Kidney capillary endothelial cell (primary cell): ENCODE measurements around the gene DYRK2.

Source experiments
- DNase-seq: peaks from one replicate; pipeline ENCODE4 v3.0.0-alpha.2; 2018; ENCODE audit warnings: low spot score

Gene DYRK2

DNA sequence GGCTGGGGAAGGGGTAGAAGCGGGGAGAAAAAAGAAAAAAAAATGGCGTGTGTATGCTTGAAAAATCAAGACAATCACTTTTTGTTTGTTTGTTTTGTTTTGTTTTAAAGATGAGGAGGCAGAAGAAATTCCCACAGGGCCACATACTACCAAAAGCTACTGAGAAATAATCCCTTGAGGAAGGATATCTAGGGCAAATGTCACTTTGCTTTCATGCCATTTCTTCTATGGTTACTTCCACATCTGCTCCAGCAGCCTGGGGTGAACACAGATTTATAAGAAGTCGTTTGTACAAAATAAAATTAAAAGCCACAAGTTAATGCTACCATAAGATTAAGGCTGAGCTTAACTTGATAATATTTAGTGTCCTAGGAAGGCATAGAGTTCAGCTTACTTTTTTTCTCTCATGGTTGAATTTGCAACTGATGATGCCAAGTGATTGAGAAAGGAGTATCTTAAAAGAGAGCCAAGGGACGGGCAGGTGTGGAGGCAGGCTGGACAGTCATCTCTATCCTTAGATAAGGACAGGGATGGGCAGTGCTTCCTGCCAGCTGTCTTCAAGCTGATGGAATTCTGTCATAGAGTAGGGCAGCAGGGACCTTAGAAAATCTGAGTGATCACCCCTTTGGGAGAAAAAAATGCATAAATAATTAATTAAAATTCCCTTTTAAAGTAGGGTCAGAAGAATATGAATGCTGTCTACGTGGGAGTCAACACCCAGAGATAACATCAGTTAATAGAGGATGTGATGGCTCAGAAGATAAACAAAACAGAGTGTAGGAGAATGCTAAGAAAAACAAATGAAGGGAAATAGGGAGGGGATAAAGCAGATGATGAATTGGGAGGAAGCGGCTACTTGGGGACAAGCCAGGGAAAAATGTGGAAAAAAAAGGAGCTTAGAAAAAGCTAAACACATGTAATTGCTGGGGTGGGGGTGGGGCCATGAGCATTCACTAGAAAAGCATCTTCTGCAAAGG, 57.1 kb downstream of the DYRK2 start:
- peak; percentile 29 for DNase-seq

DNA sequence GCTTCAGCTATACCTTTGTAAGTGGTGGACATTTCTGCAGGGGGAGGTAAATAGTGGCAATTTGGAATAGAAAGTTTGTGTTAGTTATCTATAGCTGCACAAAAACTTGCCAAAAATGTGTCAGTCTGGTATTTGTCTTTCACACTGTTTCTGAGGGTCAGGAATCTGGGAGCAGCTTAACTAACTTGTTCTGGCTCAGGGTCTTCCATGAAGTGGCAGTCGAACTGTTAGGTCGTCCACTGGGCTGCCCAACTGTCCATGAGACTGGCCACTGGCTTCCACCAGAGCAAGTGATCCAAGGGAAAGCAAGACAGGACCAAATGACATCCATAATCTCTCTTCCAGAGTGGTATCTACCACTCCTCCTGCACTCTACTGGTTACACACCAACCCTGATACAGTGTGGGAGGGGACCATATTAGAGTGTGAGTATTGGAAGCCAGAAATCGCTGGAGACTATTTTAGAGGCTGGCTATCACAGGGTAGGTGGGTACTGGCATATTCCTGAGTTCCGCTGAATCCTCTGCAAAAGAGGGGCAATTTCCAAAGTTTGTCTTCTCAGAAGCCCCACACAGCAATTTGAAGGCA, 60.9 kb downstream of the DYRK2 start:
- no peak for DNase-seq

DNA sequence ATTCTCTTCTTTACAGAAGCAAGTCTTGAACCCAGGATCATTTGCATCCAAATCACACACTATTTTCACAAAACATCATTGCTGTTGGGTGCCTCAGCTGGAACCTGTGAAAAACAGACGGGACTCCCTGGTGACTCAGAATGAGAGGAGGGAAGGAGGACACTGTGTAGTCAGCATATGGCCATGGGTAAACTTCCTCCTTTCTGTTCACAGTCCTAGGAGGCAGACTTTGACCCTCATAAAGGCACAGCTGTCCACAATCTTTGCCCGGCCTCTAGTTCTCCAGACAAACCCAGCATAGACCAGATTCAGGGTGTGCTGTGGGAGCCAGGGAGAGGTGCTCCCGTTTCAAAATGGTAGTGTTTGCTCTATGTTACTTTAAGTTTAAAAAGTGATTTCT, 62.0 kb downstream of the DYRK2 start:
- no peak for DNase-seq

- no peak for DNase-seq
These were observed 63.5 kb downstream of the DYRK2 start for GRCh38 chr12:67712011-67712410.

DNA sequence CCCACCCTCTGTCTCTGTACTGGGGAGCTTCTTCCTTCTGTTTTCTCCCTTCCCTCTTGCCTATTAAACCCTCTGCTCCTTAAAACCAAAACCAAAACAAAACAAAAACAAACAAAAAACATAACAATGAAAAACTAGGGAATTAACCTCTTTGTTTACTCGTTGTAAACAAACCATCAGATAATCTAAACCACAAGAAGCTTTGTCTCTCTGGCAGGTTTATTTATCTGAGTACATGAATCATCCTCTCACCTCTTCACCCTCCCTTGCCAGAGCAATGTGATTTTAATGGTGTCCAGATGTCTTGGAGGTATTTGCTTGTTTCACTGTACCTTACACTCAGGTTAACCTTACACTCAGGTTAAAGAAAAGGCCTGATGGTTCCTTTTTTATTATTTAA, 66.1 kb downstream of the DYRK2 start:
- DNase-seq: no peak
